ENCODE results near the gene CDS2.
"Not testable (repeated sequence)": the region's sequence is repeated elsewhere in the genome, so short reads cannot be mapped to it uniquely, and the experiment has no call there.

The CDS2 gene

GRCh38 chr20:5126512-5127203 lies at the start of gene CDS2:
TSS of gene CDS2 (plus strand) at chr20:5127008. CDS start at chr20:5127093, 85 bp downstream.
- DNase-seq, result peak; percentile 96

GRCh38 chr20:5077761-5078387 lies 48.9 kb upstream of the CDS2 start:
- DNase-seq, result no peak

- no peak for DNase-seq
These were observed 48.3 kb upstream of the CDS2 start for GRCh38 chr20:5078399-5078958.

GRCh38 chr20:5080384-5080877 lies 46.4 kb upstream of the CDS2 start:
- DNase-seq, result no peak

- no peak for DNase-seq
These were observed 41.4 kb upstream of the CDS2 start for GRCh38 chr20:5085380-5085779.

- DNase-seq, result no peak
These were observed 38.1 kb upstream of the CDS2 start for GRCh38 chr20:5088688-5089087.

GRCh38 chr20:5090191-5090590 lies 36.6 kb upstream of the CDS2 start:
- DNase-seq, result no peak

- DNase-seq, result no peak
These were observed 34.9 kb upstream of the CDS2 start for GRCh38 chr20:5091902-5092301.

- DNase-seq, result no peak
These were observed 34.0 kb upstream of the CDS2 start for GRCh38 chr20:5092765-5093339.

- no peak for DNase-seq
These were observed 31.4 kb upstream of the CDS2 start for GRCh38 chr20:5095454-5095853.

- peak; percentile 86 for DNase-seq
These were observed 30.9 kb upstream of the CDS2 start for GRCh38 chr20:5095931-5096330.

- no peak for DNase-seq
These were observed 30.3 kb upstream of the CDS2 start for GRCh38 chr20:5096463-5096862.

GRCh38 chr20:5099009-5099408 lies 27.8 kb upstream of the CDS2 start:
- DNase-seq, result not testable (repeated sequence)

GRCh38 chr20:5099909-5100308 lies 26.9 kb upstream of the CDS2 start:
- DNase-seq, result not testable (repeated sequence)

- peak; percentile 45 for DNase-seq
These were observed 26.0 kb upstream of the CDS2 start for GRCh38 chr20:5100684-5101347.

- no peak for DNase-seq
These were observed 22.3 kb upstream of the CDS2 start for GRCh38 chr20:5104479-5104878.

- no peak for DNase-seq
These were observed 17.5 kb upstream of the CDS2 start for GRCh38 chr20:5109276-5109675.

- DNase-seq, result no peak
These were observed 13.2 kb upstream of the CDS2 start for GRCh38 chr20:5113615-5113986.

- no peak for DNase-seq
These were observed 12.4 kb upstream of the CDS2 start for GRCh38 chr20:5114403-5114802.

GRCh38 chr20:5116875-5117274 lies 9.9 kb upstream of the CDS2 start:
- DNase-seq, result no peak

GRCh38 chr20:5118220-5119142 lies 8.3 kb upstream of the CDS2 start:
- DNase-seq, result no peak

- DNase-seq, result no peak
These were observed 7.7 kb upstream of the CDS2 start for GRCh38 chr20:5119143-5119434.
